ENCODE data around the gene FOXP2. TPM values are rescaled to one million over a fixed set of nuclear protein-coding genes. Genes with fewer than 3 reads are reported as not detected.

Gene FOXP2
- total and polyA plus RNA-seq, 4 donors: 1.2 to 7.4 (median 5.7) TPM

GRCh38 chr7:114588506-114588905 is 173.9 kb downstream of the FOXP2 start (continued):
- no peak for TF ChIP-seq SP1 (IDR thresholded peaks at IDR 0.05)
- TF ChIP-seq, protein P1, sequence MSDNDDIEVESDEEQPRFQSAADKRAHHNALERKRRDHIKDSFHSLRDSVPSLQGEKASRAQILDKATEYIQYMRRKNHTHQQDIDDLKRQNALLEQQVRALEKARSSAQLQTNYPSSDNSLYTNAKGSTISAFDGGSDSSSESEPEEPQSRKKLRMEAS (IDR thresholded peaks at IDR 0.05): no peak

- H3K27ac ChIP-seq (ENCODE audit: low read depth in 1 of 2, low read length in 2 of 2): no peak overlapping the region
- H3K9me3 ChIP-seq (ENCODE audit: control insufficient read depth in 4 of 4, low read length in 3 of 4): no peaks in the 10 kb centered on the region
- H3K27me3 ChIP-seq (ENCODE audit: control insufficient read depth in 4 of 4, insufficient read depth in 4 of 4, low read length in 3 of 4): no peaks in the 10 kb centered on the region
- no peak overlapping the region for H3K4me3 ChIP-seq (ENCODE audit: low read depth in 1 of 3, low read length in 3 of 3)
- DNase-seq (ENCODE audit: low spot score): no peak
- H3K36me3 ChIP-seq (ENCODE audit: control insufficient read depth in 4 of 4, insufficient read depth in 3 of 4, low read depth in 1 of 4, low read length in 3 of 4): no peaks in the 10 kb centered on the region
- H3K4me1 ChIP-seq (ENCODE audit: control insufficient read depth in 4 of 4, insufficient read depth in 4 of 4, low read length in 3 of 4): peaks cover 0 to 1% (median 0%) of the 10 kb centered on the region in 4 donors
- TF ChIP-seq, protein P2, sequence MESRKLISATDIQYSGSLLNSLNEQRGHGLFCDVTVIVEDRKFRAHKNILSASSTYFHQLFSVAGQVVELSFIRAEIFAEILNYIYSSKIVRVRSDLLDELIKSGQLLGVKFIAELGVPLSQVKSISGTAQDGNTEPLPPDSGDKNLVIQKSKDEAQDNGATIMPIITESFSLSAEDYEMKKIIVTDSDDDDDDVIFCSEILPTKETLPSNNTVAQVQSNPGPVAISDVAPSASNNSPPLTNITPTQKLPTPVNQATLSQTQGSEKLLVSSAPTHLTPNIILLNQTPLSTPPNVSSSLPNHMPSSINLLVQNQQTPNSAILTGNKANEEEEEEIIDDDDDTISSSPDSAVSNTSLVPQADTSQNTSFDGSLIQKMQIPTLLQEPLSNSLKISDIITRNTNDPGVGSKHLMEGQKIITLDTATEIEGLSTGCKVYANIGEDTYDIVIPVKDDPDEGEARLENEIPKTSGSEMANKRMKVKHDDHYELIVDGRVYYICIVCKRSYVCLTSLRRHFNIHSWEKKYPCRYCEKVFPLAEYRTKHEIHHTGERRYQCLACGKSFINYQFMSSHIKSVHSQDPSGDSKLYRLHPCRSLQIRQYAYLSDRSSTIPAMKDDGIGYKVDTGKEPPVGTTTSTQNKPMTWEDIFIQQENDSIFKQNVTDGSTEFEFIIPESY (IDR thresholded peaks at IDR 0.05): no peak
- TF ChIP-seq RAD21 (IDR thresholded peaks at IDR 0.05) (no peak), EGR1 (IDR thresholded peaks at IDR 0.05; ENCODE audit: low read depth in 2 of 2) (no peak), TAF1 (conservative IDR thresholded peaks at IDR 0.05) (no peak), JUND (IDR thresholded peaks at IDR 0.05) (no peak), RXRA (IDR thresholded peaks at IDR 0.05) (no peak)
- TF ChIP-seq, protein P1 (IDR thresholded peaks at IDR 0.05): no peak
- no peak overlapping the region for H3K9ac ChIP-seq (ENCODE audit: low read depth in 1 of 2, low read length in 2 of 2)
Observed at GRCh38 chr7:114589436-114589835, 174.8 kb downstream of the FOXP2 start.

DNA sequence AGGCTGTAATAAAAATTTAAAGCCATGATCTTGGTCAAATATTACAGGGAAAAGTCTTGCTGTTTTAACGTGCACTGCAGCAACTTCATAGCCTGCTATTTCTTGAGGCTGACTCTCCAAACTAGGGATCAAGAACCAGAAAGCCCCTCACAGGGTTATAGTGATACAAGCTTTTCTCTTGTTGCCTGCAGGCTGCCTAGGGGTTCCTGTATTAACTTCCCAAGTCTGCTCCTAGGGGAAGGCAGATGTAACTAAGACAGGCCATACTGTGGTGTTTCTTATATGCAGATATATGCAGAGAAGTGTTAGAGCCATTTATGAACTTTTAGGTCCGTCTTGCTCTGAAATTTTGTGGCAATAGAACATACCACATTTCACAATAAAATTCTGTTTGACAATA is 175.7 kb downstream of the FOXP2 start:
- Histone ChIP-seq H3K27ac (ENCODE audit: low read depth in 1 of 2, low read length in 2 of 2) (no peak overlapping the region), H3K27me3 (ENCODE audit: control insufficient read depth in 4 of 4, insufficient read depth in 4 of 4, low read length in 3 of 4) (no peaks in the 10 kb centered on the region), H3K4me1 (ENCODE audit: control insufficient read depth in 4 of 4, insufficient read depth in 4 of 4, low read length in 3 of 4) (peaks cover 0 to 1% (median 0%) of the 10 kb centered on the region in 4 donors), H3K36me3 (ENCODE audit: control insufficient read depth in 4 of 4, insufficient read depth in 3 of 4, low read depth in 1 of 4, low read length in 3 of 4) (no peaks in the 10 kb centered on the region), H3K4me3 (ENCODE audit: low read depth in 1 of 3, low read length in 3 of 3) (no peak overlapping the region), H3K9me3 (ENCODE audit: control insufficient read depth in 4 of 4, low read length in 3 of 4) (no peaks in the 10 kb centered on the region), H3K9ac (ENCODE audit: low read depth in 1 of 2, low read length in 2 of 2) (no peak overlapping the region)
- no peak for TF ChIP-seq TAF1 (conservative IDR thresholded peaks at IDR 0.05)
- TF ChIP-seq, protein P1 (IDR thresholded peaks at IDR 0.05): no peak
- TF ChIP-seq YY1 (IDR thresholded peaks at IDR 0.05): no peak
- TF ChIP-seq RXRA (IDR thresholded peaks at IDR 0.05): no peak
- TF ChIP-seq RAD21 (IDR thresholded peaks at IDR 0.05): no peak
- no peak for TF ChIP-seq CTCF (IDR thresholded peaks at IDR 0.05; ENCODE audit: low read depth, low read length, missing input control)
- TF ChIP-seq, protein P2 (IDR thresholded peaks at IDR 0.05): no peak
- TF ChIP-seq SP1 (IDR thresholded peaks at IDR 0.05): no peak
- TF ChIP-seq JUND (IDR thresholded peaks at IDR 0.05): no peak
- no peak for TF ChIP-seq HNF4G (IDR thresholded peaks at IDR 0.05)
- TF ChIP-seq GABPA (IDR thresholded peaks at IDR 0.05 in 1 of 2, conservative IDR thresholded peaks at IDR 0.05 in 1 of 2): no peak
- 89% methylated on average over 2 of the region's 2 CpGs for WGBS
- no peak for DNase-seq (ENCODE audit: low spot score)
